ENCODE measurements around the gene TRMT61A. TPM values are rescaled to one million over a fixed set of nuclear protein-coding genes. Genes with fewer than 3 reads are reported as not detected.

Gene TRMT61A
- total and polyA plus RNA-seq, 2 of the 13 experiments (the other 11 are each of a cell fraction or from before 2014, with no cell fraction given), result 6.5 to 13.6 TPM

GRCh38 chr14:103536693-103537092 lies 7.7 kb downstream of the TRMT61A start:
- TF ChIP-seq, protein P1, sequence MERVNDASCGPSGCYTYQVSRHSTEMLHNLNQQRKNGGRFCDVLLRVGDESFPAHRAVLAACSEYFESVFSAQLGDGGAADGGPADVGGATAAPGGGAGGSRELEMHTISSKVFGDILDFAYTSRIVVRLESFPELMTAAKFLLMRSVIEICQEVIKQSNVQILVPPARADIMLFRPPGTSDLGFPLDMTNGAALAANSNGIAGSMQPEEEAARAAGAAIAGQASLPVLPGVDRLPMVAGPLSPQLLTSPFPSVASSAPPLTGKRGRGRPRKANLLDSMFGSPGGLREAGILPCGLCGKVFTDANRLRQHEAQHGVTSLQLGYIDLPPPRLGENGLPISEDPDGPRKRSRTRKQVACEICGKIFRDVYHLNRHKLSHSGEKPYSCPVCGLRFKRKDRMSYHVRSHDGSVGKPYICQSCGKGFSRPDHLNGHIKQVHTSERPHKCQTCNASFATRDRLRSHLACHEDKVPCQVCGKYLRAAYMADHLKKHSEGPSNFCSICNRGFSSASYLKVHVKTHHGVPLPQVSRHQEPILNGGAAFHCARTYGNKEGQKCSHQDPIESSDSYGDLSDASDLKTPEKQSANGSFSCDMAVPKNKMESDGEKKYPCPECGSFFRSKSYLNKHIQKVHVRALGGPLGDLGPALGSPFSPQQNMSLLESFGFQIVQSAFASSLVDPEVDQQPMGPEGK (CRISPR knock-in tag; IDR thresholded peaks at IDR 0.05), result peak; percentile 51; the same call in 1 of the 2 replicates
- TF ChIP-seq HIC2 (CRISPR knock-in tag; IDR thresholded peaks at IDR 0.05; ENCODE audit: low read depth), result no peak
- peak in 1 of 2 experiments; percentile 45; a peak in 2 of 4 replicates for TF ChIP-seq POLR2A (IDR thresholded peaks at IDR 0.05; ENCODE audit: insufficient read depth in 1 of 2, low read depth in 2 of 2, low read length in 2 of 2)
- TF ChIP-seq EHMT2 (IDR thresholded peaks at IDR 0.05; ENCODE audit: borderline replicate concordance, low read depth, low read length), result no peak
- no peak for TF ChIP-seq POLR2AphosphoS2 (IDR thresholded peaks at IDR 0.05; ENCODE audit: low read depth, low read length)
- no peak for TF ChIP-seq ZNF747 (CRISPR knock-in tag; IDR thresholded peaks at IDR 0.05; ENCODE audit: borderline replicate concordance)
- peak; percentile 12 for TF ChIP-seq AGO2 (optimal IDR thresholded peaks at IDR 0.05; ENCODE audit: low read depth, low read length)
- TF ChIP-seq, protein P2, sequence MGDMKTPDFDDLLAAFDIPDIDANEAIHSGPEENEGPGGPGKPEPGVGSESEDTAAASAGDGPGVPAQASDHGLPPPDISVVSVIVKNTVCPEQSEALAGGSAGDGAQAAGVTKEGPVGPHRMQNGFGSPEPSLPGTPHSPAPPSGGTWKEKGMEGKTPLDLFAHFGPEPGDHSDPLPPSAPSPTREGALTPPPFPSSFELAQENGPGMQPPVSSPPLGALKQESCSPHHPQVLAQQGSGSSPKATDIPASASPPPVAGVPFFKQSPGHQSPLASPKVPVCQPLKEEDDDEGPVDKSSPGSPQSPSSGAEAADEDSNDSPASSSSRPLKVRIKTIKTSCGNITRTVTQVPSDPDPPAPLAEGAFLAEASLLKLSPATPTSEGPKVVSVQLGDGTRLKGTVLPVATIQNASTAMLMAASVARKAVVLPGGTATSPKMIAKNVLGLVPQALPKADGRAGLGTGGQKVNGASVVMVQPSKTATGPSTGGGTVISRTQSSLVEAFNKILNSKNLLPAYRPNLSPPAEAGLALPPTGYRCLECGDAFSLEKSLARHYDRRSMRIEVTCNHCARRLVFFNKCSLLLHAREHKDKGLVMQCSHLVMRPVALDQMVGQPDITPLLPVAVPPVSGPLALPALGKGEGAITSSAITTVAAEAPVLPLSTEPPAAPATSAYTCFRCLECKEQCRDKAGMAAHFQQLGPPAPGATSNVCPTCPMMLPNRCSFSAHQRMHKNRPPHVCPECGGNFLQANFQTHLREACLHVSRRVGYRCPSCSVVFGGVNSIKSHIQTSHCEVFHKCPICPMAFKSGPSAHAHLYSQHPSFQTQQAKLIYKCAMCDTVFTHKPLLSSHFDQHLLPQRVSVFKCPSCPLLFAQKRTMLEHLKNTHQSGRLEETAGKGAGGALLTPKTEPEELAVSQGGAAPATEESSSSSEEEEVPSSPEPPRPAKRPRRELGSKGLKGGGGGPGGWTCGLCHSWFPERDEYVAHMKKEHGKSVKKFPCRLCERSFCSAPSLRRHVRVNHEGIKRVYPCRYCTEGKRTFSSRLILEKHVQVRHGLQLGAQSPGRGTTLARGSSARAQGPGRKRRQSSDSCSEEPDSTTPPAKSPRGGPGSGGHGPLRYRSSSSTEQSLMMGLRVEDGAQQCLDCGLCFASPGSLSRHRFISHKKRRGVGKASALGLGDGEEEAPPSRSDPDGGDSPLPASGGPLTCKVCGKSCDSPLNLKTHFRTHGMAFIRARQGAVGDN (CRISPR knock-in tag; IDR thresholded peaks at IDR 0.05), result 0 out of 2 replicates have a peak, but pooled peaks have one; percentile 25
- TF ChIP-seq NR2F1 (CRISPR knock-in tag; IDR thresholded peaks at IDR 0.05), result no peak
- TF ChIP-seq ZNF160 (CRISPR knock-in tag; IDR thresholded peaks at IDR 0.05), result no peak
- Histone ChIP-seq H3K79me2 (ENCODE audit: insufficient read depth, low read length) (no peaks in the 10 kb centered on the region), H3K27ac (ENCODE audit: extremely low read length, insufficient read depth, low read length) (no peak overlapping the region), H3K4me3 (replicated peaks in 1 of 3; ENCODE audit: insufficient read depth in 1 of 3, low read depth in 2 of 3, low read length in 3 of 3) (no peak overlapping the region), H2AFZ (ENCODE audit: low read length) (no peak overlapping the region), H3K9me3 (ENCODE audit: low read length) (no peaks in the 10 kb centered on the region), H3K9ac (ENCODE audit: insufficient read depth, low read depth, low read length) (no peak overlapping the region), H3K4me2 (ENCODE audit: low read depth, low read length) (no peak overlapping the region), H3K27me3 (ENCODE audit: control insufficient read depth in 1 of 2, insufficient read depth in 2 of 2, low read length in 2 of 2) (peaks cover 0 to 11% of the 10 kb centered on the region in 2 experiments; a peak in 2 of 5 replicates), H3K36me3 (replicated peaks in 1 of 2; ENCODE audit: control insufficient read depth in 1 of 2, insufficient read depth in 2 of 2, low read length in 2 of 2) (peaks cover 1 to 3% of the 10 kb centered on the region in 2 experiments; a peak in 3 of 5 replicates), H4K20me1 (ENCODE audit: insufficient read depth, low read length) (no peaks in the 10 kb centered on the region), H3K4me1 (ENCODE audit: insufficient read depth, low read length) (peaks cover 34% of the 10 kb centered on the region)
- WGBS (ENCODE audit: low lambda C conversion rate), result 67% methylated on average over 3 of the region's 9 CpGs
- ChIA-PET POLR2A (interaction anchor here (1.4 to 6.9 kb wide), 4 partner anchors 8 to 25 kb away, joined by 3 to 37 read pairs (median 8); partner anchors contain the start of genes BAG5, CKB, COA8 and TRMT61A), CTCF (ENCODE audit: low intra/inter-chr PET ratio, low total read pairs) (no interaction called here)
- ATAC-seq (no peak), FAIRE-seq (no peak), DNase-seq (ENCODE audit: low spot score) (no peak)
- intact Hi-C loops (cut with micrococcal nuclease; ENCODE audit: unreplicated experiment), result no loop called here
- in situ Hi-C loops (cut with HindIII; ENCODE audit: extremely low pct_ligation_motif_present, low pct_unique_long_range_greater_than_20kb), result no loop called here
- BruUV-seq (replicated peaks), result no TSS peak
